DND-41 (cell line): ENCODE results near the gene TMEM30B.

Experiments
- ATAC-seq: fragments of 200-7000 bp; cut with Tn5 transposase; 3 replicates; pipeline ENCODE4 v1.9.1; 2021; ENCODE audit warnings: low read depth; ENCODE audit not compliant: insufficient read depth
- DNase-seq: peaks from one replicate; pipeline ENCODE4 v3.0.0-alpha.2; 2020
- H2AFZ ChIP-seq: 2 replicates; pipeline ENCODE4 v1.6.0; 2012; ENCODE audit warnings: low read depth, low read length
- H3K27ac ChIP-seq: 2 replicates; pipeline ENCODE4 v1.5.1; 2012; ENCODE audit warnings: low read length, inconsistent platforms
- H3K27me3 ChIP-seq: fragments of 200-600 bp; sonication (generic); 2 replicates; pipeline ENCODE4 v1.6.0; 2012; ENCODE audit warnings: low read length, mild to moderate bottlenecking, inconsistent platforms; ENCODE audit not compliant: insufficient read depth, poor library complexity
- H3K36me3 ChIP-seq: 2 replicates; pipeline ENCODE4 v1.5.1; 2012; ENCODE audit warnings: low read length, inconsistent platforms; ENCODE audit not compliant: insufficient read depth
- H3K4me1 ChIP-seq: 2 replicates; pipeline ENCODE4 v1.5.1; 2012; ENCODE audit warnings: mild to moderate bottlenecking, low read length; ENCODE audit not compliant: insufficient read depth
- H3K4me2 ChIP-seq: 2 replicates; pipeline ENCODE4 v1.6.0; 2012; ENCODE audit warnings: mild to moderate bottlenecking, moderate library complexity, low read length, inconsistent platforms; ENCODE audit not compliant: insufficient read depth
- H3K4me3 ChIP-seq, 2 experiments: fragments of 200-600 bp in 1 of 2; shearing (Covaris generic) in 1 of 2; 2 replicates each; pipeline ENCODE4 v1.5.1; 2012 to 2016; ENCODE audit warnings: inconsistent platforms in 2 of 2, low read length in 2 of 2, mild to moderate bottlenecking in 2 of 2, low read depth in 1 of 2, moderate library complexity in 1 of 2
- H3K79me2 ChIP-seq: 2 replicates; pipeline ENCODE4 v1.6.0; 2012; ENCODE audit warnings: low read length, inconsistent platforms; ENCODE audit not compliant: insufficient read depth
- H3K9ac ChIP-seq: 2 replicates; pipeline ENCODE4 v1.6.0; 2012; ENCODE audit warnings: low read depth, mild to moderate bottlenecking, inconsistent platforms, low read length, moderate library complexity
- H3K9me3 ChIP-seq: 2 replicates; pipeline ENCODE4 v1.5.1; 2012; ENCODE audit warnings: low read length, moderate library complexity, mild to moderate bottlenecking, inconsistent platforms; ENCODE audit not compliant: insufficient read depth, severe bottlenecking
- H4K20me1 ChIP-seq: 2 replicates; pipeline ENCODE4 v1.6.0; 2012; ENCODE audit warnings: low read length; ENCODE audit not compliant: insufficient read depth
- CTCF ChIP-seq: IDR thresholded peaks from 2 replicates; pipeline ENCODE4 v1.5.1; 2012; ENCODE audit warnings: borderline replicate concordance, low read length, moderate library complexity, mild to moderate bottlenecking; ENCODE audit not compliant: poor library complexity, severe bottlenecking; ENCODE audit errors: extremely low read depth
- EZH2 ChIP-seq: IDR thresholded peaks from 3 replicates; pipeline ENCODE4 v1.6.1; 2012; ENCODE audit warnings: borderline replicate concordance, low read depth, mild to moderate bottlenecking, moderate library complexity, low read length, inconsistent platforms; ENCODE audit not compliant: severe bottlenecking

TMEM30B gene

GRCh38 chr14:61256826-61257468 is 24.2 kb downstream of the TMEM30B start:
- no peaks in the 10 kb centered on the region for H3K36me3 ChIP-seq
- H3K4me3 ChIP-seq: no peak overlapping the region
- H3K27ac ChIP-seq: no peak overlapping the region
- H3K4me2 ChIP-seq: no peak overlapping the region
- DNase-seq (no peak), ATAC-seq (no peak)
- H3K9ac ChIP-seq: no peak overlapping the region
- H4K20me1 ChIP-seq: no peaks in the 10 kb centered on the region
- H3K9me3 ChIP-seq: no peaks in the 10 kb centered on the region
- H3K27me3 ChIP-seq: peaks cover 28% of the 10 kb centered on the region
- TF ChIP-seq EZH2 (no peak), CTCF (no peak)
- H2AFZ ChIP-seq: no peak overlapping the region
- no peaks in the 10 kb centered on the region for H3K79me2 ChIP-seq
- H3K4me1 ChIP-seq: no peaks in the 10 kb centered on the region

GRCh38 chr14:61255968-61256367 is 25.2 kb downstream of the TMEM30B start:
- ATAC-seq: no peak

GRCh38 chr14:61254808-61255526 is 26.2 kb downstream of the TMEM30B start:
- peaks cover 28% of the 10 kb centered on the region for H3K27me3 ChIP-seq
- DNase-seq (no peak), ATAC-seq (no peak)
- H3K4me3 ChIP-seq: no peak overlapping the region
- H4K20me1 ChIP-seq: no peaks in the 10 kb centered on the region
- no peak overlapping the region for H2AFZ ChIP-seq
- H3K36me3 ChIP-seq: no peaks in the 10 kb centered on the region
- H3K4me1 ChIP-seq: no peaks in the 10 kb centered on the region
- H3K9me3 ChIP-seq: no peaks in the 10 kb centered on the region
- H3K9ac ChIP-seq: no peak overlapping the region
- H3K79me2 ChIP-seq: no peaks in the 10 kb centered on the region
- no peak for TF ChIP-seq CTCF
- TF ChIP-seq EZH2: no peak
- H3K4me2 ChIP-seq: no peak overlapping the region
- no peak overlapping the region for H3K27ac ChIP-seq

More at GRCh38 chr14:61255968-61256367, 25.2 kb downstream of the TMEM30B start:
- Histone ChIP-seq H3K27me3 (peaks cover 28% of the 10 kb centered on the region), H4K20me1 (no peaks in the 10 kb centered on the region), H3K4me3 (no peak overlapping the region), H2AFZ (no peak overlapping the region), H3K9me3 (no peaks in the 10 kb centered on the region), H3K36me3 (no peaks in the 10 kb centered on the region), H3K4me2 (no peak overlapping the region), H3K9ac (no peak overlapping the region), H3K4me1 (no peaks in the 10 kb centered on the region), H3K27ac (no peak overlapping the region), H3K79me2 (no peaks in the 10 kb centered on the region)
- TF ChIP-seq CTCF: no peak
- no peak for TF ChIP-seq EZH2
- no peak for DNase-seq
